A673 (cell line): ENCODE data around the gene UBFD1.

Experiments
- EZH2 ChIP-seq: fragments of 200-600 bp; sonication (generic); IDR thresholded peaks from 2 replicates; pipeline ENCODE4 v1.6.1; 2017; ENCODE audit warnings: borderline replicate concordance, low read depth, mild to moderate bottlenecking, mixed read lengths, antibody characterized with exemption, low read length; ENCODE audit not compliant: poor library complexity, severe bottlenecking
- TF ChIP-seq, protein P1 (sequence below): fragments of 300-800, 200-600 bp; sonication (generic); conservative IDR thresholded peaks from 2 replicates; pipeline ENCODE4 v1.5.1; 2017; ENCODE audit warnings: low read depth, mild to moderate bottlenecking, antibody characterized with exemption, low read length, moderate library complexity, mixed read lengths

DNA sequence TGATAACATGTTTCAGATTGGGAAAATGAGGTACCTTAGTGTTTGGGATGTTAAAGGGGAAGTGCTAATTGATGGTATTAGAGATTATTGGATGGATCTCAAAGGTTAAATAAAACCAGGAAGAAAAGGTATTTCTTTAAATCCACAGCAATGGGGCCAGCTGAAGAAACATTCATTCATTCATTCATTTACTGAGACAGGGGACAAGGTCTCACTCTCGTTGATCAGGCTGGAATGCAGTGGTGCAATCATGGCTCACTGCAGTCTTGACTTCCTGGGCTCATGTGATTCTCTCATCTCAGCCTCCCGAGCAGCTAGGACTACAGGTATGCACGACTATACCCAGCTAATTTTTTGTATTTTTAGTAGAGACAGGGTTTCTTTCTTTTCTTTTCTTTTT lies 20.1 kb upstream of the UBFD1 start:
- TF ChIP-seq, protein P1, sequence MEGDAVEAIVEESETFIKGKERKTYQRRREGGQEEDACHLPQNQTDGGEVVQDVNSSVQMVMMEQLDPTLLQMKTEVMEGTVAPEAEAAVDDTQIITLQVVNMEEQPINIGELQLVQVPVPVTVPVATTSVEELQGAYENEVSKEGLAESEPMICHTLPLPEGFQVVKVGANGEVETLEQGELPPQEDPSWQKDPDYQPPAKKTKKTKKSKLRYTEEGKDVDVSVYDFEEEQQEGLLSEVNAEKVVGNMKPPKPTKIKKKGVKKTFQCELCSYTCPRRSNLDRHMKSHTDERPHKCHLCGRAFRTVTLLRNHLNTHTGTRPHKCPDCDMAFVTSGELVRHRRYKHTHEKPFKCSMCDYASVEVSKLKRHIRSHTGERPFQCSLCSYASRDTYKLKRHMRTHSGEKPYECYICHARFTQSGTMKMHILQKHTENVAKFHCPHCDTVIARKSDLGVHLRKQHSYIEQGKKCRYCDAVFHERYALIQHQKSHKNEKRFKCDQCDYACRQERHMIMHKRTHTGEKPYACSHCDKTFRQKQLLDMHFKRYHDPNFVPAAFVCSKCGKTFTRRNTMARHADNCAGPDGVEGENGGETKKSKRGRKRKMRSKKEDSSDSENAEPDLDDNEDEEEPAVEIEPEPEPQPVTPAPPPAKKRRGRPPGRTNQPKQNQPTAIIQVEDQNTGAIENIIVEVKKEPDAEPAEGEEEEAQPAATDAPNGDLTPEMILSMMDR, result no peak
- TF ChIP-seq EZH2, result no peak
